Activated naive CD8-positive, alpha-beta T cell treated with anti-CD3 and anti-CD28 coated beads, Interleukin-2, amount 10 ng/mL, durations not matched to agents 7 days and 5 days (primary cell): ENCODE data around the gene CPSF4L. TPM values are rescaled to one million over a fixed set of nuclear protein-coding genes. Genes with fewer than 3 reads are reported as not detected.
"Not testable (repeated sequence)": the region's sequence is repeated elsewhere in the genome, so short reads cannot be mapped to it uniquely, and the experiment has no call there.

ENCODE experiments used
- ATAC-seq: fragments of 150-1000 bp; cut with Tn5 transposase; one replicate; pipeline ENCODE4 v1.10.0; 2021; ENCODE audit warnings: low read depth, moderate library complexity
- POLR2A ChIA-PET: fragments of 350-600 bp; sonication (Branson Sonifier 250); formaldehyde crosslinking; loops from one replicate; lab custom pipeline; 2021; ENCODE audit warnings: antibody characterized with exemption; lab: Charles Lee
- DNase-seq: peaks from one replicate; pipeline ENCODE4 v3.0.0; 2021
- H3K27ac Mint-ChIP-seq: one replicate; pipeline ENCODE4 v1.8.0; 2022; ENCODE audit warnings: mild to moderate bottlenecking, mixed read lengths
- H3K27me3 Mint-ChIP-seq: one replicate; pipeline ENCODE4 v1.8.0; 2022; ENCODE audit warnings: mild to moderate bottlenecking, moderate library complexity, mixed read lengths
- H3K36me3 Mint-ChIP-seq: one replicate; pipeline ENCODE4 v1.8.0; 2021; ENCODE audit warnings: mild to moderate bottlenecking, mixed read lengths
- H3K4me1 Mint-ChIP-seq: one replicate; pipeline ENCODE4 v1.8.0; 2021; ENCODE audit warnings: mixed read lengths
- H3K4me3 Mint-ChIP-seq: one replicate; pipeline ENCODE4 v1.8.0; 2022; ENCODE audit warnings: mild to moderate bottlenecking, moderate library complexity, mixed read lengths
- H3K9me3 Mint-ChIP-seq: one replicate; pipeline ENCODE4 v1.8.0; 2021; ENCODE audit warnings: mixed read lengths
- total RNA-seq, 2 experiments: library from RNA; stranded (reverse); gene quantifications; one replicate each; pipeline ENCODE4 v1.2.3, GENCODE V29; 2021

The CPSF4L gene
- total RNA-seq, 2 experiments from 2014 or later: not detected

- Mint-ChIP-seq H3K4me1 (no peaks in the 10 kb centered on the region), H3K4me3 (no peak overlapping the region), H3K27me3 (no peaks in the 10 kb centered on the region), H3K9me3 (no peaks in the 10 kb centered on the region), H3K36me3 (no peaks in the 10 kb centered on the region), H3K27ac (no peak overlapping the region)
- DNase-seq (no peak), ATAC-seq (no peak)
- POLR2A ChIA-PET: no interaction called here
Observed at GRCh38 chr17:73269329-73269615, 7.6 kb upstream of the CPSF4L start.

GRCh38 chr17:73268582-73269328, 7.1 kb upstream of the CPSF4L start:
- Mint-ChIP-seq H3K4me3 (no peak overlapping the region), H3K9me3 (no peaks in the 10 kb centered on the region), H3K36me3 (no peaks in the 10 kb centered on the region), H3K27me3 (no peaks in the 10 kb centered on the region), H3K27ac (no peak overlapping the region), H3K4me1 (no peaks in the 10 kb centered on the region)
- DNase-seq (no peak), ATAC-seq (no peak)
- POLR2A ChIA-PET: no interaction called here

- POLR2A ChIA-PET: interaction anchor here (0.6 kb wide), 1 partner anchor 299 kb away, joined by 3 read pairs; no protein-coding TSS in a partner anchor
- Mint-ChIP-seq H3K27ac (no peak overlapping the region), H3K9me3 (no peaks in the 10 kb centered on the region), H3K27me3 (no peaks in the 10 kb centered on the region), H3K4me3 (no peak overlapping the region), H3K4me1 (no peaks in the 10 kb centered on the region), H3K36me3 (no peaks in the 10 kb centered on the region)
- ATAC-seq (no peak), DNase-seq (no peak)
Observed at GRCh38 chr17:73267648-73268537, 6.2 kb upstream of the CPSF4L start.

GRCh38 chr17:73266796-73267195, 5.1 kb upstream of the CPSF4L start:
- Mint-ChIP-seq H3K4me1 (no peaks in the 10 kb centered on the region), H3K36me3 (no peaks in the 10 kb centered on the region), H3K27me3 (no peaks in the 10 kb centered on the region), H3K27ac (no peak overlapping the region), H3K9me3 (no peaks in the 10 kb centered on the region), H3K4me3 (no peak overlapping the region)
- DNase-seq: no peak
- no peak for ATAC-seq
- POLR2A ChIA-PET: no interaction called here

- DNase-seq: no peak
- Mint-ChIP-seq H3K36me3 (no peaks in the 10 kb centered on the region), H3K4me1 (no peaks in the 10 kb centered on the region), H3K4me3 (no peak overlapping the region), H3K27ac (no peak overlapping the region), H3K9me3 (no peaks in the 10 kb centered on the region), H3K27me3 (no peaks in the 10 kb centered on the region)
- no peak for ATAC-seq
- POLR2A ChIA-PET: interaction anchor here (0.6 kb wide), 1 partner anchor 17 kb away, joined by 3 read pairs; no protein-coding TSS in a partner anchor
Observed at GRCh38 chr17:73265646-73266640, 4.3 kb upstream of the CPSF4L start.

- H3K27me3 Mint-ChIP-seq, H3K27ac Mint-ChIP-seq, H3K4me3 Mint-ChIP-seq, DNase-seq, POLR2A ChIA-PET, H3K36me3 Mint-ChIP-seq, H3K9me3 Mint-ChIP-seq, ATAC-seq, H3K4me1 Mint-ChIP-seq: not testable (repeated sequence)
Observed at GRCh38 chr17:73264448-73264847, 2.8 kb upstream of the CPSF4L start.

- POLR2A ChIA-PET: no interaction called here
- H3K4me1 Mint-ChIP-seq: no peaks in the 10 kb centered on the region
- no peak for DNase-seq
Observed at GRCh38 chr17:73262676-73263642, 1.3 kb upstream of the CPSF4L start.

GRCh38 chr17:73261952-73262675, 434 bp upstream of the CPSF4L start:
- Mint-ChIP-seq H3K27ac (no peak overlapping the region), H3K27me3 (no peaks in the 10 kb centered on the region), H3K36me3 (no peaks in the 10 kb centered on the region), H3K4me1 (no peaks in the 10 kb centered on the region), H3K9me3 (no peaks in the 10 kb centered on the region), H3K4me3 (no peak overlapping the region)
- POLR2A ChIA-PET: no interaction called here
- DNase-seq (no peak), ATAC-seq (no peak)

More at GRCh38 chr17:73262676-73263642, 1.3 kb upstream of the CPSF4L start:
- H3K9me3 Mint-ChIP-seq: no peaks in the 10 kb centered on the region
- no peak overlapping the region for H3K27ac Mint-ChIP-seq
- no peaks in the 10 kb centered on the region for H3K27me3 Mint-ChIP-seq
- no peak overlapping the region for H3K4me3 Mint-ChIP-seq
- no peaks in the 10 kb centered on the region for H3K36me3 Mint-ChIP-seq
- ATAC-seq: no peak

GRCh38 chr17:73257516-73257915, 4.2 kb downstream of the CPSF4L start:
- H3K27ac Mint-ChIP-seq: no peak overlapping the region
- no peak for ATAC-seq
- no peaks in the 10 kb centered on the region for H3K27me3 Mint-ChIP-seq
- DNase-seq: no peak
- H3K4me3 Mint-ChIP-seq: no peak overlapping the region
- H3K36me3 Mint-ChIP-seq: no peaks in the 10 kb centered on the region
- H3K4me1 Mint-ChIP-seq: peaks cover 1% of the 10 kb centered on the region
- no peaks in the 10 kb centered on the region for H3K9me3 Mint-ChIP-seq
- POLR2A ChIA-PET: no interaction called here

- Mint-ChIP-seq H3K27ac (no peak overlapping the region), H3K36me3 (no peaks in the 10 kb centered on the region), H3K9me3 (no peaks in the 10 kb centered on the region), H3K4me3 (no peak overlapping the region), H3K27me3 (no peaks in the 10 kb centered on the region), H3K4me1 (peaks cover 1% of the 10 kb centered on the region)
- POLR2A ChIA-PET: no interaction called here
- DNase-seq: no peak
- ATAC-seq: no peak
Observed at GRCh38 chr17:73256220-73256619, 5.5 kb downstream of the CPSF4L start.

GRCh38 chr17:73255671-73256181, 6.0 kb downstream of the CPSF4L start:
- Mint-ChIP-seq H3K27ac (no peak overlapping the region), H3K27me3 (no peaks in the 10 kb centered on the region), H3K4me1 (peaks cover 1% of the 10 kb centered on the region), H3K9me3 (no peaks in the 10 kb centered on the region), H3K36me3 (no peaks in the 10 kb centered on the region), H3K4me3 (no peak overlapping the region)
- ATAC-seq (peak; percentile 80), DNase-seq (peak; percentile 69)
- POLR2A ChIA-PET: interaction anchor here (0.6 kb wide), 1 partner anchor 21 kb away, joined by 3 read pairs; no protein-coding TSS in a partner anchor
